Activated CD4-positive, alpha-beta T cell treated with anti-CD3 and anti-CD28 coated beads, Interleukin-2, Interleukin-6, amounts not matched to agents 100 ng/mL and 50 ng/mL, durations not matched to agents 16 hours and 8 hours (primary cell): ENCODE results near the gene ACTN2.
A peak's percentile ranks its signal among the peaks of the same experiment; 100 is the strongest.
"Not testable (repeated sequence)": the region's sequence is repeated elsewhere in the genome, so short reads cannot be mapped to it uniquely, and the experiment has no call there.

Experiments used
- DNase-seq: peaks from one replicate; pipeline ENCODE4 v3.0.0-alpha.2; 2020

ACTN2 gene

DNA sequence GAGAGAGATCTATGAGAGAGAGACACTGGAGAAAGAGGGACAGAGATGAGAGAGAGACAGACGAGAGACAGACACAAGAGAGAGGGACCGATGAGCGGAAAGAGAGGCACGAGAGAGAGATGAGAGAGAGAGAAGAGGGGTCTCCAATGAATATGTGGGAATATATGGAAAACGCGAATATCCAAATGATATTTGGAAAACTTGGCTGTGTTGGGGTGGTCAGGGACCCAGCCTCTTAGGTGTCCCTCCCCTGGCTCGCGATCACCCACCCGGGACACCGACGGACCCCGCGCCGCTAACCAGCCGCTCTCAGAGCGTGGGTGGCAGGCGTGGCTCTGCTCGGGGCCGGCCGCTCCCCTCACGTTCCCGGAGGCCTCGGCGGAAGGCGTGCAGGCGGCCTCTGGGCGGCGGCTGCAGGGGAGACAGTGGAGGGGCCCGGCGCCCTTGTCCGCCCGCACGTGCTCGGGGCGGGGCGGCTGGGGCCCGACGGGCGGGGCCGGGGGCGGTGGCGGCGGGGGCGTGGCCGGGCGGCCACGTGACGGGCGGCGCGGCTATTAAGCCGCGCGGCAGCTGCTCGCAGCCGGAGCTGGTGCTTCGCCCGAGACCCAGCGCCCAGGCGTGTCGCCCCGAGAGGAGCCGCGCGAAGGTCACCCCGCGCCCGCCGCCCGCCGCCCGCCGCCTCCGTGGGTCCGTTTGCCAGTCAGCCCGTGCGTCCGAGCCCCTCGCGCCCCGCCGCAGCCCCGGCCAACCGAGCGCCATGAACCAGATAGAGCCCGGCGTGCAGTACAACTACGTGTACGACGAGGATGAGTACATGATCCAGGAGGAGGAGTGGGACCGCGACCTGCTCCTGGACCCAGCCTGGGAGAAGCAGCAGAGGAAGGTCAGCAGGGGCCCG is at the start of gene ACTN2:
ACTN2 (plus strand) TSS at position 583 of the 898 bp plus-strand sequence; CDS start at position 758, 175 bp downstream.
- peak; percentile 62 for DNase-seq

GRCh38 chr1:236638945-236639344 is 47.4 kb upstream of the ACTN2 start:
- DNase-seq = no peak

- no peak for DNase-seq
Observed at GRCh38 chr1:236639686-236640085, 46.6 kb upstream of the ACTN2 start.

GRCh38 chr1:236642763-236643162 is 43.5 kb upstream of the ACTN2 start:
- no peak for DNase-seq

GRCh38 chr1:236645016-236645680 is 41.2 kb upstream of the ACTN2 start:
- DNase-seq = no peak

- DNase-seq = no peak
Observed at GRCh38 chr1:236654511-236654910, 31.8 kb upstream of the ACTN2 start.

GRCh38 chr1:236654957-236655356 is 31.3 kb upstream of the ACTN2 start:
- no peak for DNase-seq

GRCh38 chr1:236657398-236657797 is 28.9 kb upstream of the ACTN2 start:
- DNase-seq = no peak

GRCh38 chr1:236659792-236660587 is 26.3 kb upstream of the ACTN2 start:
- no peak for DNase-seq

- no peak for DNase-seq
Observed at GRCh38 chr1:236663934-236664333, 22.4 kb upstream of the ACTN2 start.

DNA sequence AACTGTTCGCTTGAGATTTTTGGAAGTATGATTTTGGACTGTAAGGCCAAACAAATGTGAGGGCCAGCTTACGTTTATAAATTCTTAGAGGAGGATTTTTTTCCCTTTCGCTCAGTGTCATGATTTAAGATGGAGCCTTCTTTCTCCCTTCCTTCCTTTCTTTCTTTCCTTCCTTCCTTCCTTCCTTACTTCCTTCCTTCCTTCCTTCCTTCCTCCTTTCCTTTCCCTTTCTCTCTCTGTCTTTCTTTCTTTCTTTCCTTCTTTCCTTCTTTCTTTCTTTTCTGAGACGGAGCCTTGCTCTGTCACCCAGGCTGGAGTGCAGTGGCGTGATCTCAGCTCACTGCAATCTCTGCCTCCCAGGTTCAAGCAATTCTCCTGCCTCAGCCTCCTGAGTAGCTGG is 17.4 kb upstream of the ACTN2 start:
- DNase-seq = not testable (repeated sequence)

- DNase-seq = no peak
Observed at GRCh38 chr1:236670060-236670459, 16.2 kb upstream of the ACTN2 start.

GRCh38 chr1:236673289-236673919 is 12.9 kb upstream of the ACTN2 start:
- DNase-seq = no peak

DNA sequence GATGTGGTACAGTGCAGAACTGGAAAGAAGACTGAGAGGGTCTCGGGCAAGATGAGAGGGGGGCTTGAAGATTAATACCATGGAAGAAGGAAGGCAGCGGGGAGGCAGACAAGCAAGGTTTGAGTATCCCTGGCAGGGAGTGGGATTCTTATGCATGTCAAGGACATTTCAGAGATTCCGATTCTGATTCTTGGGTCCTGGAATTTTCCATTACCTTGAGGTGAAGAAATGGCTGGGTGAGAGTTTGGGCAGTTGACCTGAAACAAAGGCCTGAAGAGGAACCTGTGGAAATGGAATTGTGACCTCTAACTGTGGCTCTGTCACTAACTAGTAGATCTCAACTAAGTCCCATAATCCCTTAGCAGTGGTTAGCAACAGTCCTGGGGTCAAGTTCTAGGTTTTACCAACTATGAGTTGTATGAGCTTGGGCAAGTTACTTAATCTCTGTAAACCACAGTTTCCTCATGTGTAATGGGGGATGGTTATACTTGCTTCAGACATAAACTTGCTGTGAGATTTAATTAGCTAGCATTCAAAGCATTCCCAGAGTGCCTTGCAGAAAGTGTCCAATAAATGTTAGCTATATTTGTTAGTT is 8.6 kb upstream of the ACTN2 start:
- no peak for DNase-seq

DNA sequence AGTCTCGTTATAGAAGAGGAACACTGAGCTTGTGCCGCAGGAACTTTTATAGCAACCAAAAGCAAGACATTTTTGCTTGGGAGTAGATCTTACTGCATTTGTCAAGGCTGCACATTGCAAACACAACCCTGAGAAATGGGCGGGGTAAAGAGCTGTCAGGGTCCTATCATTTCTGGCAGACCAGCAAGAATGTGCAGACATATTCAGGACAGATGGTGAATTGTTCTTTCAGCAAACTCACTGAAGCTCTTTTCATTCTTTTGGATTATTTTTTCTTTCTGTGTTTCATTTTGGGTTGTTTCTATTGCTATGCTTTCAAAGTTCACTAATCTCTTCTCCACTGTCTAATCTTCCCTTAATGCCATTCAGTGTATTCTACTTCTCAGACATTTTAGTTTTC is 5.1 kb upstream of the ACTN2 start:
- DNase-seq = no peak

DNA sequence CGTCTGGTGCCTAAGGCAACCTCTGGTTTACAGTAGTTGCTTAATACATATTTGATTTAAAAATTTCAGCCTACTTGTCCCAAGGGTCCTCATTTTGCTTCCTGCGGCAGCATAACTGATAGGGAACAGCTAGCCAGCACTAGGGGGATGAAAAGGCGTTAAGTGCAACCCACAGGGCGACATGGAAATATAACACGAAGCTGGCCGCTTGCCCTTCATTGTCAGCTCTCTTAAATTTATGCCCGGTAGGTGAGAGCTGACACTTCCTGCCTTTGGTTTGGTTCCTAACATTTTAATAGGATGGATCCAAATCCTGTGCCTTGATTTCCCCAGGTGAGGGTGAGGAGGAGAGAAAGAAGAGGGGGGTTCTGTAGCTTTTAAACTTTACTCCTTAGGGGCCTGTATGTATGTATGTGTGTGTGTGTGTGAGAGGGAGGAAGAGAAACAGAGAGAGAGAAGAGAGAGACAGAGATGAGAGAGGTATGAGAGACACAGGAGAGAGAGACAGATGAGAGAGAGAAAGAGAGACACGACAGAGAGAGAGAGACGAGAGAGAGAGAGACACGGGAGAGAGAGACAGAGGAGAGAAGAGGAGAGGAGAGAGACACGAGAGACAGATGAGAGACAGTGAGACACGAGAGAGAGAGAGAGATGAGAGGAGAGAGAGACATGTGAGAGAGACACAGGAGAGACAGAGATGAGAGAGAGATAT is 938 bp upstream of the ACTN2 start:
- no peak for DNase-seq

DNA sequence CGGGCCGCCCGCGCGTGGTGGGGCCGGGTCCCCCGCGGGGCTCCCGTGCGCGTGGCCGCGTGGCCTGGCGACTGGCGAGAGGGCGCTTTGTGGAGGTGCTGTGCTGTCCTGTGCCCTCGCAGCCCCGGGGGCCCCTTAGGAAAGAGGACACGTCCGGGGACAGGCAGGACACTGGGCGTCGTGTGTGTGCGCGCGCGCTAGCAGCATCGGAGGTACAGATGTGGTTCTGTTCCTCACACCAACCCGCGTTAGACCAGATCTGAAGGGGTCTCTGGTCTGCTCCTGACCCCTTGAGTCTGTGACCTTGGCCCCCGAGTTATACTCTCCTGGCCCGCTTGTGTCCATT is 489 bp downstream of the ACTN2 start:
- no peak for DNase-seq

- no peak for DNase-seq
Observed at GRCh38 chr1:236687273-236687672, 974 bp downstream of the ACTN2 start.

GRCh38 chr1:236688705-236689104 is 2.4 kb downstream of the ACTN2 start:
- no peak for DNase-seq

- DNase-seq = no peak
Observed at GRCh38 chr1:236689713-236690569, 3.6 kb downstream of the ACTN2 start.

GRCh38 chr1:236691348-236691747 is 5.0 kb downstream of the ACTN2 start:
- DNase-seq = no peak
